Mucosa of rectum (tissue), 2 donors: ENCODE results near the gene RGS12.

Experiments
- H3K27ac ChIP-seq, 2 donors: one replicate each; pipeline ENCODE4 v1.7.0; 2013; ENCODE audit warnings: inconsistent platforms in 2 of 2, low read depth in 2 of 2, low read length in 2 of 2
- H3K27me3 ChIP-seq, 2 donors: one replicate each; pipeline ENCODE4 v1.7.0; 2013; ENCODE audit warnings: low read length in 2 of 2; ENCODE audit not compliant: control insufficient read depth in 2 of 2, insufficient read depth in 2 of 2
- H3K36me3 ChIP-seq, 2 donors: one replicate each; pipeline ENCODE4 v1.7.0; 2013; ENCODE audit warnings: low read length in 2 of 2; ENCODE audit not compliant: control insufficient read depth in 2 of 2, insufficient read depth in 2 of 2
- H3K4me1 ChIP-seq, 2 donors: one replicate each; pipeline ENCODE4 v1.7.0; 2013; ENCODE audit warnings: low read length in 2 of 2, mild to moderate bottlenecking in 1 of 2; ENCODE audit not compliant: control insufficient read depth in 2 of 2, insufficient read depth in 2 of 2
- H3K4me3 ChIP-seq, 2 donors: one replicate each; pipeline ENCODE4 v1.7.0; 2013; ENCODE audit warnings: low read length in 2 of 2
- H3K9ac ChIP-seq, 2 donors: one replicate each; pipeline ENCODE4 v1.7.0; 2013; ENCODE audit warnings: low read length in 2 of 2, low read depth in 1 of 2, mild to moderate bottlenecking in 1 of 2
- H3K9me3 ChIP-seq, 2 donors: one replicate each; pipeline ENCODE4 v1.7.0; 2013; ENCODE audit warnings: low read length in 2 of 2; ENCODE audit not compliant: control insufficient read depth in 2 of 2
- donor health status: healthy.
- donor health status: Normal muscosa, but diverticular disease.

The RGS12 gene

DNA sequence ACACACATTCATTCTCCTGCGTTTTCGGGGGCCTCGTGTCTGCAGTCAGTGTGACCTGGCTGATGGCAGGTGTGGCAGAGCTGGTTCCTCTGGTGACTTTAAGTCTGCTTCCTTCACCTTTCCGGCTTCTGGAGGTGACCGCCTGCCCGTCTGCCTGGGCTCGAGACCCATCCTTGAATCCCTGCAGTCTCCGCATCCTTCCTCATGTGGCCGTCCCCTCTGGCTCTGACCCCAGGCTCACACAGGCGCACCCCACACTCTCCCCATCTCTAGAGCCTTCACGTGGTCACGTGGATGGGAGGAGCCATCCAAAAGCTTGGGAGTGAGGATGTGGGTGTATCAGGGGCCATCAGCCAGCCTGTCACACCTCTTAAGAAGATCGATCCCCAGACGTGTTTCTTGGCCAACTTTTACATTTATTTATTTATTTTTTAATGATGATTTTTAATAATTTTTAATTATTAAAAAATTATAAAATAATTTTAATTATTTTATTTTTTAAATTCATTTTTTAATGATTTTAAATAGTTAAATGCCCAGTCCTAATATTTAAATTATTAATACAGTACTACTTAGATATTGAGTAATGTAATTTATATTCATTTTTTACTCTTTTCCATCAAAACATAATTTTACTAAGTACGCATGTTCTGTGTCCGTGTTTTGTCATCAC, 20.9 kb downstream of the RGS12 start:
- Histone ChIP-seq H3K4me3 (no peak overlapping the region), H3K27me3 (no peaks in the 10 kb centered on the region), H3K27ac (no peak overlapping the region), H3K9ac (no peak overlapping the region), H3K9me3 (no peaks in the 10 kb centered on the region), H3K4me1 (peaks cover 0 to 16% of the 10 kb centered on the region in 2 donors), H3K36me3 (peaks cover 0 to 5% of the 10 kb centered on the region in 2 donors)

DNA sequence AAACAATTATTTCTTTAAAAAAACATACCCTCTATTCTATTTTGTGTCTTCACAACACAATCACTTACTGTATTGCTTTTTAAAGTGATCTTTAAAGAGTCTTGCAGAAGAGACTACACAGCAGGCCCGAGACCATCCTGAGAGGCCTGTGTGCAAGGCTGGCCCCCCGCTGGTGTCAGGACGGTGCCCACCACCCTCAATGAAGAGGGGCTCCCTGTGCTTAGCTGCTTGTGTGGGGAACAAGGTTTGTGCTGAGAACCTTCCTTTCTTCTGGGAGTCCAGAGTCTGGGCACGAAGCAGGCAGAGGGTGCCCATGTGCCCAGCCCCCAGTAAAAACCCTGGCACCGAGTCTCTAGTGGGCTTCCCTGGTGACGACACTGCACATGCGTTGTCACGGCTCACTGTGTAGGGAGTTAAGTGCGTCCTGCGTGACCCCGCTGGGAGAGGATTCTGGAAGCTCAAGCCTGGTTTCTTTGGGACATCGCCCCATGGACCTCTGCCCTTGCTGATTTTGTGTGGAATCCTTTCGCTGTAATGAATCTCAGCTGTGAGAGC, 22.0 kb downstream of the RGS12 start:
- no peak overlapping the region for H3K27ac ChIP-seq
- no peaks in the 10 kb centered on the region for H3K27me3 ChIP-seq
- peaks cover 0 to 5% of the 10 kb centered on the region in 2 donors for H3K36me3 ChIP-seq
- no peaks in the 10 kb centered on the region for H3K9me3 ChIP-seq
- H3K4me3 ChIP-seq, result no peak overlapping the region
- peaks cover 0 to 16% of the 10 kb centered on the region in 2 donors for H3K4me1 ChIP-seq
- no peak overlapping the region for H3K9ac ChIP-seq

DNA sequence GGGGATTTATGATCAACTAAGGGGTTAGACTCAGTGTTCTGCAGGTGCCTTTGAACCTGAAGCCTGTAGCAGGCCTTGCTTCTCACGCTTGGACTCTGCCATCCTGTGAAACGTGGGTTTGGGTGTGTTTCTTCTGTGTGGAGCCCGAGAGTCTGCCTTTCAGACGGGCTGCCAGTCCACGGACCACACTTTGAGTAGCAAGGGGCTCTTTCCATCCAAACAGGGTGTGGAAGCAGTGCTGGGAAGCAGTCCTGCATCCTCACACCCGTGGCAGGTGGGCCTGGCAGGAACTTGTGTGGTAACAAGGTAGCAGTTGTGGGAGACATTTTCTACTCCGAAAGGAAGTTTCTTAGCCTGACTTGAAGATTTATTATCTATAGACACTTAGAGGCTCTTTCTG, 22.7 kb downstream of the RGS12 start:
- Histone ChIP-seq H3K9me3 (no peaks in the 10 kb centered on the region), H3K27ac (no peak overlapping the region), H3K27me3 (no peaks in the 10 kb centered on the region), H3K36me3 (peaks cover 0 to 5% of the 10 kb centered on the region in 2 donors), H3K4me3 (no peak overlapping the region), H3K9ac (no peak overlapping the region), H3K4me1 (peaks cover 0 to 16% of the 10 kb centered on the region in 2 donors)

DNA sequence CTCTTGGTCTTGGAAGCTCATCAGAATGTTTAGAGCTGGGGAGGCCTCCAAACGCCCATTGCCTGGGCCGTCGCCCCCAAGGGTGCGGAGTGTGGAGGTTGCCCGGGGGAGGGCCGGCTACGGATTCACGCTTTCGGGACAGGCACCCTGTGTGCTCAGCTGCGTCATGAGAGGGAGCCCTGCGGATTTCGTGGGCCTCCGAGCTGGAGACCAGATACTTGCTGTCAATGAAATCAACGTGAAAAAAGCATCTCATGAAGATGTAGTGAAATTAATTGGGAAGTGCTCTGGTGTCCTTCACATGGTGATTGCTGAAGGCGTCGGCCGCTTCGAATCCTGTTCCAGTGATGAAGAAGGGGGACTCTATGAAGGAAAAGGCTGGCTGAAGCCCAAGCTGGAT, 23.3 kb downstream of the RGS12 start:
- no peaks in the 10 kb centered on the region for H3K27me3 ChIP-seq
- H3K4me3 ChIP-seq, result no peak overlapping the region
- H3K9ac ChIP-seq, result no peak overlapping the region
- H3K27ac ChIP-seq, result no peak overlapping the region
- no peaks in the 10 kb centered on the region for H3K9me3 ChIP-seq
- peaks cover 0 to 5% of the 10 kb centered on the region in 2 donors for H3K36me3 ChIP-seq
- peaks cover 0 to 12% of the 10 kb centered on the region in 2 donors for H3K4me1 ChIP-seq

DNA sequence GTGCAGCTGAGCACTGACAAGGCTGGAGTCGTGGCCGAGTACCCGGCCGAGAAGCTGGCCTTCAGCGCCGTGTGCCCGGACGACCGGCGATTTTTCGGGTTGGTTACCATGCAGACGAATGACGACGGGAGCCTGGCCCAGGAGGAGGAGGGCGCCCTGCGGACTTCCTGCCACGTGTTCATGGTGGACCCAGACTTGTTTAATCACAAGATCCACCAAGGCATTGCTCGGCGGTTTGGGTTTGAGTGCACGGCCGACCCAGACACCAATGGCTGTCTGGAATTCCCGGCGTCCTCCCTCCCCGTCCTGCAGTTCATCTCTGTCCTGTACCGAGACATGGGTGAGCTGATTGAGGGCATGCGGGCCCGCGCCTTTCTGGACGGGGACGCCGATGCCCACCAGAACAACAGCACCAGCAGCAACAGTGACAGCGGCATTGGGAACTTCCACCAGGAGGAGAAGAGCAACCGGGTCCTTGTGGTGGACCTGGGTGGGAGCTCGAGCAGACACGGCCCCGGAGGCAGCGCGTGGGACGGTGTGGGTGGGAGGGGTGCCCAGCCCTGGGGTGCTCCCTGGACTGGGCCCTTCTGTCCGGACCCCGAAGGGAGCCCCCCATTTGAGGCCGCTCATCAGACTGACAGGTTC, 24.3 kb downstream of the RGS12 start:
- Histone ChIP-seq H3K4me3 (no peak overlapping the region), H3K27me3 (no peaks in the 10 kb centered on the region), H3K9me3 (no peaks in the 10 kb centered on the region), H3K9ac (no peak overlapping the region), H3K4me1 (peaks cover 0 to 4% of the 10 kb centered on the region in 2 donors), H3K36me3 (peaks cover 0 to 8% of the 10 kb centered on the region in 2 donors), H3K27ac (no peak overlapping the region)

DNA sequence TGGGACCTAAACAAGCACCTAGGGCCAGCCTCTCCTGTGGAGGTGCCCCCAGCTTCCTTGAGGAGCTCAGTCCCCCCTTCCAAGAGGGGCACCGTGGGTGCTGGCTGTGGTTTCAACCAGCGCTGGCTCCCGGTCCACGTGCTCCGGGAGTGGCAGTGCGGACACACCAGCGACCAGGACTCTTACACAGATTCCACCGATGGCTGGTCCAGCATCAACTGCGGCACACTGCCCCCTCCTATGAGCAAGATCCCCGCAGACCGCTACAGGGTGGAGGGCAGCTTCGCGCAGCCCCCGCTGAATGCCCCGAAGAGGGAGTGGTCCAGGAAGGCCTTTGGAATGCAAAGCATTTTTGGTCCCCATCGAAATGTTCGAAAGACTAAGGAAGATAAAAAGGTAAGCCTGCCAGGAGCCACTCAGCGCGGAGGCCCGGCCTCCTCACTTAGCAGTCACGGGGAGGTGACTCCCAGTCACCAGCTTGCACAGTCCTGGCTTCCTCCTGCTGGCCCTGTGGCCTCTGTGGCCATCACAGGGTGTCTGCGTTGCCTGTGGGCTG, 24.9 kb downstream of the RGS12 start:
- Histone ChIP-seq H3K4me1 (no peaks in the 10 kb centered on the region), H3K9me3 (no peaks in the 10 kb centered on the region), H3K4me3 (no peak overlapping the region), H3K36me3 (peaks cover 0 to 10% of the 10 kb centered on the region in 2 donors), H3K27me3 (no peaks in the 10 kb centered on the region), H3K9ac (no peak overlapping the region), H3K27ac (no peak overlapping the region)

DNA sequence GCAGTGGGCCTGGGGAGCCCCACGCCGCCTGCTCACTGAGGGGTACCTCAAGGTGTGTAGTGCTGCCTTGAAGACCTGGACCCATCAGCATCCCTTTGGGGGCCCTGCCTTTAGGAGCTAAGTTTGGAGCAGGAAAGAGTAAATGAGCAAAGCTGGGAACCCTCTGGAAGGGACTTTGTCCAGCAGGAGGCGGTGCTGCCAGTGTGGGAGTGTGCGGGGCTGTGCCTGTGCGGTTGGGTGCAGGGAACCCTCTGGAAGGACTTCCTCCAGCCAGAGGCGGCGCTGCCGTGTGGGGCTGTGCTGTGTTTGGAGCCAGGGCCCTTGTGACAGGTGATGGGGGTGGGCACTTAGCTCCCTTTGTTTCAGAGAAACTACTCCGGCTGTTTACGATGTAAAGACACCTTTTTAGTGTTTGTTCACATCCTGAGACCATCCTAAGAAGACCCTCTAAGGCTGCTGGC, 25.8 kb downstream of the RGS12 start:
- no peaks in the 10 kb centered on the region for H3K9me3 ChIP-seq
- no peak overlapping the region for H3K9ac ChIP-seq
- H3K27me3 ChIP-seq, result no peaks in the 10 kb centered on the region
- no peak overlapping the region for H3K27ac ChIP-seq
- H3K4me3 ChIP-seq, result no peak overlapping the region
- peaks cover 0 to 10% of the 10 kb centered on the region in 2 donors for H3K36me3 ChIP-seq
- no peaks in the 10 kb centered on the region for H3K4me1 ChIP-seq

DNA sequence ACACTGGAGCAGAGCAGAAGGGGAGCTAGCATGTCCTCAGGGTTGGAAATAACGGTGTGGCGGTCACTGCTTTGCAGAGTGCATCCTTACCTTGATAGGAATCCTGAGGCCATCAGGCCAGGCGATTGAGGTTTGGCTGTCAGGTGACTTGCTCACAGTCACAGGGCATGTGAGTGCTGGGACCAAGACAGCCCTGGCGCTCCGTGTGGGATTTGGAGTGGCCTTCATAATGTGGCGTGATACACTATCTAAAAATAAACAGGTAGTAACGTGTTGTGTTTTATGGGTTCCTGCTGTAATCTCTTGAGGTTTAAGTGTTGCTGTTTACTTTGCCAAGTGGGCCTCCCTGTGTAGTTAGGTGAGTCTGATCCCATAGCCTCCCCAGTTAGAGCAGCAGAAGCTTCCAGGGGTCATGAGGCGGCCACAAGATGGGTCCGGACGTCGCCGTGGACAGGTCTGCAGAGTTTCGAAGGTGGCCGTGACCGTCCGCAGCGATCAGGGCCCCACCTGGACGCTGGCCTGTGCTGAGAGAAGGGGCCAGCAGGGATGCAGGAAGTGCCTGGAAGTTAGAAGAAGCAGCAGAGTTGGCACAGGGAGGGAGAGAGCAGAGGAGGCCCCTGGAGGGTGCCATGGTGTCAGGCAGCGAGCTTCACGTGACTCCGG, 27.7 kb downstream of the RGS12 start:
- H3K27ac ChIP-seq, result no peak overlapping the region
- no peaks in the 10 kb centered on the region for H3K9me3 ChIP-seq

DNA sequence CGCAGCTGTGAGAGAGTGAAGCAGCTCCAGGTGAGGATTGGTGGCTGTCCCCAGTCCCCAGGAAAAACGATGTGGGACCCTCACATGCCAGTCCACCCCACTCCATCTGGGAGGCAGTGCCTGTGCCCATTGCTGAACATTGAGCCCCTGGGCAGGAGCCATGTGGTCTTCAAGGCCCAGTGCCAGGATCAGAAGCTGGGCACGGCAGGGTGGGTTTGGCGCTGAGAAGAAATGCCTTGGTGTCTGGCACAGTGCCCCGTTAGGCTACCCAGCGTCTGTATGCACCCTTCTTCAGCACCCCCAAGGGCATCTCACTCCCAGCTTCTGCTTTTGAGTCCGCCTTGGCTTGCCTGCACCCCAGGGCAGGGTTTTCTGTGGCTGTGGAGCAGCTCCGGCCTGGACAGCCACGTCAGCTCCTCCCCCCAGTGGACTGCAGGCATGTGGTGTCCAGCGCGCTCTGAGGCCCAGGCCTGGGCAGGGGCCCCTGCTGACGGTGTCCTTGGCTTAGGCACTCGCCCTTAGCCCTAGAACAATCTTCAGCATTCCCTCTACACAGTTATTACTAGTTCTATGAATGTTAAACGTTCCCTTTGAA, 28.6 kb downstream of the RGS12 start:
- Histone ChIP-seq H3K4me3 (no peak overlapping the region), H3K27ac (no peak overlapping the region), H3K9ac (no peak overlapping the region)

More for the DNA sequence above, 27.7 kb downstream of the RGS12 start:
- H3K4me3 ChIP-seq, result no peak overlapping the region
- no peaks in the 10 kb centered on the region for H3K27me3 ChIP-seq
- H3K4me1 ChIP-seq, result no peaks in the 10 kb centered on the region
- no peak overlapping the region for H3K9ac ChIP-seq
- H3K36me3 ChIP-seq, result peaks cover 0 to 10% of the 10 kb centered on the region in 2 donors

More for the DNA sequence above, 28.6 kb downstream of the RGS12 start:
- peaks cover 0 to 10% of the 10 kb centered on the region in 2 donors for H3K36me3 ChIP-seq
- H3K9me3 ChIP-seq, result no peaks in the 10 kb centered on the region
- H3K27me3 ChIP-seq, result no peaks in the 10 kb centered on the region
- H3K4me1 ChIP-seq, result no peaks in the 10 kb centered on the region
